Progenitor cell of endocrine pancreas (in vitro differentiated cells): ENCODE results near the gene USP50. TPM values are rescaled to one million over a fixed set of nuclear protein-coding genes. Genes with fewer than 3 reads are reported as not detected.

Source experiments
- DNase-seq: peaks from one replicate; pipeline ENCODE4 v3.0.0; 2021; ENCODE audit warnings: low spot score; ENCODE audit not compliant: unreplicated experiment
- H3K27ac Mint-ChIP-seq: 2 replicates; pipeline ENCODE4 v1.8.0; 2021; ENCODE audit warnings: mild to moderate bottlenecking, moderate library complexity, mixed read lengths
- H3K27me3 Mint-ChIP-seq: 2 replicates; pipeline ENCODE4 v1.8.0; 2021; ENCODE audit warnings: mixed read lengths
- H3K36me3 Mint-ChIP-seq: 2 replicates; pipeline ENCODE4 v1.8.0; 2022; ENCODE audit warnings: mixed read lengths; ENCODE audit not compliant: insufficient read depth
- H3K4me1 Mint-ChIP-seq: 2 replicates; pipeline ENCODE4 v1.8.0; 2021; ENCODE audit warnings: low read depth, mixed read lengths
- H3K4me3 Mint-ChIP-seq: 2 replicates; pipeline ENCODE4 v1.8.0; 2021; ENCODE audit warnings: low read depth, mild to moderate bottlenecking, moderate library complexity, mixed read lengths
- H3K9me3 Mint-ChIP-seq: 2 replicates; pipeline ENCODE4 v1.8.0; 2021; ENCODE audit warnings: low read depth, mixed read lengths
- long read RNA-seq: library from polyadenylated mRNA; unstranded; transcript quantifications from one replicate; pipeline ENCODE4 v2.0.0, GENCODE V29; 2020
- total RNA-seq: library from RNA; stranded (reverse); gene quantifications from 2 replicates; pipeline ENCODE4 v1.2.1, GENCODE V29; 2021
- TF ChIP-seq, protein P1 (sequence below): fragments of 200-600 bp; sonication (generic); IDR thresholded peaks from one replicate; pipeline ENCODE4 v1.5.0; 2021; ENCODE audit warnings: antibody characterized with exemption, mild to moderate bottlenecking; ENCODE audit not compliant: unreplicated experiment

Gene USP50
- 0.47 and 0.48 TPM in 2 replicates for total RNA-seq
- long read RNA-seq, result 0 reads

DNA sequence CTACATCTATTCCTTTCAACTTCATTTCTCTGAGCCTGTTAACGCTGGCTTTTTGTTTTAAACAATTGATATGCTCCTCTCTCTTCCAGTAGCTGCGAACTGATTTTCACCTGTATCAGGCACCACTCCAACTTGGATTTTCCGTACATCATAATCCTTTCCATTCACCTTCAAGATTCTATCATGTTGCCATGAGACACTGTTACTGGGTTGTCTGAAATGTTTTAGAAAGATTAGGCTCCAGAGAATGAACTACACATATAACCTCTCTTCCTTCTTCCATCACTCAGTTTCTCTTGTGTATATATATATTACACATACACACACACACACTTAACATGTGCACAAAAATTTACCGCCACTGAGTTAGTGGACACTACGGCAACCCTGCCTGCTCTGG is at the start of gene USP50:
Gene USP50 (minus strand): TSS at position 101 of the 400 bp plus-strand sequence. CDS start 141 bp downstream, outside the sequence.
- DNase-seq, result no peak
- H3K27me3 Mint-ChIP-seq, result no peaks in the 10 kb centered on the region

DNA sequence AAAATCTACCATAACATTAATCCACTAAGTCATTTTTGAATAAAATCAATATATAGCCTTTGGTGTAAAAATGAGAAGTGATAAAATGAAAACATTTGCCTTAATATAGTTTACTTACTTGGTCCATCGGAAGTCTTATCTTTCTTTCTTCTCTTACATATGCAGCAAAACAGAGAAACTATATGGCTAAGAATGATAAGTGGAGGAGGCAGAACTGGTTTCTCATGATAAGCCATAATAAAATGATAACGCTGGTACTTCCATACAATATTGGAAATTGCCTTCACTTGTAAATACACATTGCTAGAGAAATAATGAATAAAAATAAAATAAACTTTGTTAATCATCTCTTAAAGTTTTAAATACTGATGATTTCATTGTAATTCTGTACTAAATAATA is 47.8 kb upstream of the USP50 start:
- no peak for DNase-seq
- Mint-ChIP-seq H3K9me3 (no peaks in the 10 kb centered on the region), H3K36me3 (peaks cover 11% of the 10 kb centered on the region), H3K4me1 (no peaks in the 10 kb centered on the region), H3K27ac (no peak overlapping the region), H3K27me3 (no peaks in the 10 kb centered on the region), H3K4me3 (no peak overlapping the region)
- TF ChIP-seq, protein P1, sequence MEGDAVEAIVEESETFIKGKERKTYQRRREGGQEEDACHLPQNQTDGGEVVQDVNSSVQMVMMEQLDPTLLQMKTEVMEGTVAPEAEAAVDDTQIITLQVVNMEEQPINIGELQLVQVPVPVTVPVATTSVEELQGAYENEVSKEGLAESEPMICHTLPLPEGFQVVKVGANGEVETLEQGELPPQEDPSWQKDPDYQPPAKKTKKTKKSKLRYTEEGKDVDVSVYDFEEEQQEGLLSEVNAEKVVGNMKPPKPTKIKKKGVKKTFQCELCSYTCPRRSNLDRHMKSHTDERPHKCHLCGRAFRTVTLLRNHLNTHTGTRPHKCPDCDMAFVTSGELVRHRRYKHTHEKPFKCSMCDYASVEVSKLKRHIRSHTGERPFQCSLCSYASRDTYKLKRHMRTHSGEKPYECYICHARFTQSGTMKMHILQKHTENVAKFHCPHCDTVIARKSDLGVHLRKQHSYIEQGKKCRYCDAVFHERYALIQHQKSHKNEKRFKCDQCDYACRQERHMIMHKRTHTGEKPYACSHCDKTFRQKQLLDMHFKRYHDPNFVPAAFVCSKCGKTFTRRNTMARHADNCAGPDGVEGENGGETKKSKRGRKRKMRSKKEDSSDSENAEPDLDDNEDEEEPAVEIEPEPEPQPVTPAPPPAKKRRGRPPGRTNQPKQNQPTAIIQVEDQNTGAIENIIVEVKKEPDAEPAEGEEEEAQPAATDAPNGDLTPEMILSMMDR, result no peak

More for the DNA sequence above, at the start of gene USP50:
- Mint-ChIP-seq H3K27ac (no peak within 1 kb of the TSS), H3K4me3 (no peak within 1 kb of the TSS), H3K4me1 (peaks cover 3% of the 10 kb centered on the region), H3K36me3 (no peaks in the 10 kb centered on the region), H3K9me3 (no peaks in the 10 kb centered on the region)
- TF ChIP-seq, protein P1, result no peak

DNA sequence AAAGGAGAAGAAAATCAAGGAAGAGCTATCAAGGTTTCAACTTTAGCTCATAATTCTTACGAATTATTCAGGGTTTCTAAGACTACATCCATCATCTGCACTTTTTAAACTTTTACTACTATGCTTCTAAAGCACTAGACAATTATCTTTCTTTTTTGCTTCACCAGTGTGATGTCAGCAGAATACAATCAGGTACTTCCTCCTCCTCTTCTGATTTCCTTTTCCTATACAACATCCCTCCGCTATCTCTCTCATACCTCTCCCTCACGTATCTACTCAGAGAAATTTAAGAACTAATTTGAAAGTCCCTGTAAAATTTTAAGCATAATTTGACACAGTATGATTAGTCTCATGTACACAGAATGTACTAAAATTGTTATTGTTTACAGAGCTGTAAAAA is 47.3 kb upstream of the USP50 start:
- H3K27me3 Mint-ChIP-seq, result no peaks in the 10 kb centered on the region
- peaks cover 13% of the 10 kb centered on the region for H3K36me3 Mint-ChIP-seq
- H3K4me3 Mint-ChIP-seq, result no peak overlapping the region
- DNase-seq, result no peak
- no peaks in the 10 kb centered on the region for H3K9me3 Mint-ChIP-seq
- H3K27ac Mint-ChIP-seq, result no peak overlapping the region
- H3K4me1 Mint-ChIP-seq, result no peaks in the 10 kb centered on the region
- TF ChIP-seq, protein P1, result no peak

DNA sequence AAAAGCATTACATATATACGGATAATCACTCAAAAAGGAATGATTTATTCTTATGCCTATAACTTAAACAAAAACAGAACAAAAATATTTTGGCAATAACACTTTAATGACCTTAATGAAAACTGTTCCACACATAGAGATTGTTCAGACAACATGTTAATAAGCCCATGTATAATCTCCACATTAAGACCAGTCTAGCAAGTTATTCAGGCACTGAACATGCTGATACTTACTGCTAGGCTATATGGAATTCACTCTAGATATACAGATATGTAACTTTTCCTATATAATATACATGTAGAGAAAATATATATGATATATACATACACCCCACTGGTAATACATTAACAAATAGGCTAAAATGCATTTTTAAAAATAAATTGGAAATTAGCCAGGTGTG is 43.8 kb upstream of the USP50 start:
- Mint-ChIP-seq H3K27me3 (no peaks in the 10 kb centered on the region), H3K27ac (no peak overlapping the region), H3K36me3 (peaks cover 17% of the 10 kb centered on the region), H3K4me3 (no peak overlapping the region), H3K9me3 (no peaks in the 10 kb centered on the region), H3K4me1 (no peaks in the 10 kb centered on the region)
- TF ChIP-seq, protein P1, result no peak
- DNase-seq, result no peak

DNA sequence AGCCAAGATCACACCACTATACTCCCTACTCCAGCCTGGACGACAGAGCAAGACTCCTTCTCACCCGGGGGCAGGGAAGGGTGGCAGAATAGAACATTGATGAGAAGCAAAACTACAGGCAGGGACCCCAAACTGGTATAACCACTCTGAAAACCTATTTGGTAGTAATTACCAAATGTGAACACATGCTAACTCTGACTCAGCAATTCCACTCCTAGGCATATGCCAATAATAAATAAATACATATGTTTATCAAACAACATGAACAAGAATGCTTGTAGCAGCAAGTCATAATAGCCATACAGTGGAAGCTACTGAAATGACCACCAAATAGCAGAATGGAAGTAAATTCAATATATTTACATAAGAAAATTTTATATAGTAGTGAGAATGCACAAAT is 31.0 kb upstream of the USP50 start:
- no peaks in the 10 kb centered on the region for H3K4me1 Mint-ChIP-seq
- no peaks in the 10 kb centered on the region for H3K27me3 Mint-ChIP-seq
- no peak overlapping the region for H3K27ac Mint-ChIP-seq
- TF ChIP-seq, protein P1, result no peak
- H3K9me3 Mint-ChIP-seq, result no peaks in the 10 kb centered on the region
- DNase-seq, result no peak
- H3K36me3 Mint-ChIP-seq, result peaks cover 21% of the 10 kb centered on the region
- no peak overlapping the region for H3K4me3 Mint-ChIP-seq
